Ascending aorta (tissue), 2 donors: ENCODE data around the gene SMIM13. TPM values are rescaled to one million over a fixed set of nuclear protein-coding genes. Genes with fewer than 3 reads are reported as not detected.

Source experiments
- DNase-seq, 2 donors: peaks; one replicate each; pipeline ENCODE4 v3.0.0-alpha.2; 2019; ENCODE audit warnings: low spot score in 2 of 2
- H3K27ac ChIP-seq, 2 donors: fragments of 200-600 bp; sonication (generic); one replicate each; pipeline ENCODE4 v1.5.1; 2016 to 2017; ENCODE audit warnings: mild to moderate bottlenecking in 1 of 2
- H3K27me3 ChIP-seq: fragments of 200-600 bp; sonication (generic); one replicate; pipeline ENCODE4 v1.5.1; 2017
- H3K36me3 ChIP-seq, 2 donors: fragments of 200-600 bp; sonication (generic); one replicate each; pipeline ENCODE4 v1.5.1; 2016
- H3K4me1 ChIP-seq, 2 donors: fragments of 200-600 bp; sonication (generic); one replicate each; pipeline ENCODE4 v1.5.1; 2016 to 2017; ENCODE audit warnings: mild to moderate bottlenecking in 1 of 2
- H3K4me3 ChIP-seq, 2 donors: fragments of 200-600 bp; sonication (generic); one replicate each; pipeline ENCODE4 v1.5.1; 2016 to 2017; ENCODE audit warnings: mild to moderate bottlenecking in 1 of 2
- H3K9me3 ChIP-seq, 2 donors: fragments of 200-600 bp; sonication (generic); one replicate each; pipeline ENCODE4 v1.5.1; 2016
- intact Hi-C: fragments of 100-400 bp; cut with DNase I; formaldehyde crosslinking; loops from one replicate; pipeline ENCODE4 v1.15.1; 2023
- total RNA-seq: library from RNA; depleted of rRNA; stranded (reverse); fragments of >200 nt; gene quantifications from one replicate; pipeline ENCODE4 v1.1.0, GENCODE V29; 2016
- TF ChIP-seq, protein P1 (sequence below), 3 experiments: fragments of 200-600 bp in 2 of 3; fragments of 450-650 bp in 1 of 3; sonication (generic) in 2 of 3; IDR thresholded peaks; one replicate each; pipeline ENCODE4 v1.5.1; 2016 to 2019; ENCODE audit warnings: antibody characterized with exemption in 3 of 3, mild to moderate bottlenecking in 1 of 3, moderate library complexity in 1 of 3

SMIM13 gene
- total RNA-seq, 1 donor from 2014 or later: 2.3 TPM

DNA sequence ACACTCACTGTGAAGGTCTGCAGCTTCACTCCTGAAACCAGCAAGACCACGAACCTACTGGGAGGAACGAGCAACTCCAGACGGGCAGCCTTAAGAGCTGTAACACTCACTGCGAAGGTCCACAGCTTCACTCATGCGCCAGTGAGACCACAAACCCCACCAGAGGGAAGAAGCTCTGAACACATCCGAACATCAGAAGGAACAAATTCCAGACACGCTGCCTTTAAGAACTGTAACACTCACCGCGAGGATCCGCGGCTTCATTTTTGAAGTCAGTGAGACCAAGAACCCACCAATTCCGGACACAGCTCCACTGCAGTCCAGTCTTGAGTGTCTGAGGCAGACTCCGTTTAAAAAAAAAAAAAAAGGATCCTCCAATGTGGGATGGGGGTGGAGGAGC, 78.3 kb downstream of the SMIM13 start:
- no peaks in the 10 kb centered on the region for H3K36me3 ChIP-seq
- H3K27me3 ChIP-seq: no peaks in the 10 kb centered on the region
- TF ChIP-seq, protein P1, sequence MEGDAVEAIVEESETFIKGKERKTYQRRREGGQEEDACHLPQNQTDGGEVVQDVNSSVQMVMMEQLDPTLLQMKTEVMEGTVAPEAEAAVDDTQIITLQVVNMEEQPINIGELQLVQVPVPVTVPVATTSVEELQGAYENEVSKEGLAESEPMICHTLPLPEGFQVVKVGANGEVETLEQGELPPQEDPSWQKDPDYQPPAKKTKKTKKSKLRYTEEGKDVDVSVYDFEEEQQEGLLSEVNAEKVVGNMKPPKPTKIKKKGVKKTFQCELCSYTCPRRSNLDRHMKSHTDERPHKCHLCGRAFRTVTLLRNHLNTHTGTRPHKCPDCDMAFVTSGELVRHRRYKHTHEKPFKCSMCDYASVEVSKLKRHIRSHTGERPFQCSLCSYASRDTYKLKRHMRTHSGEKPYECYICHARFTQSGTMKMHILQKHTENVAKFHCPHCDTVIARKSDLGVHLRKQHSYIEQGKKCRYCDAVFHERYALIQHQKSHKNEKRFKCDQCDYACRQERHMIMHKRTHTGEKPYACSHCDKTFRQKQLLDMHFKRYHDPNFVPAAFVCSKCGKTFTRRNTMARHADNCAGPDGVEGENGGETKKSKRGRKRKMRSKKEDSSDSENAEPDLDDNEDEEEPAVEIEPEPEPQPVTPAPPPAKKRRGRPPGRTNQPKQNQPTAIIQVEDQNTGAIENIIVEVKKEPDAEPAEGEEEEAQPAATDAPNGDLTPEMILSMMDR (IDR thresholded peaks at IDR 0.05): no peak
- H3K4me1 ChIP-seq: no peaks in the 10 kb centered on the region
- DNase-seq: no peak
- intact Hi-C loops: loop anchor here (1.0 kb wide), 1 partner anchor 324 kb away; no protein-coding TSS in a partner anchor
- no peaks in the 10 kb centered on the region for H3K9me3 ChIP-seq
- no peak overlapping the region for H3K27ac ChIP-seq
- H3K4me3 ChIP-seq: no peak overlapping the region

DNA sequence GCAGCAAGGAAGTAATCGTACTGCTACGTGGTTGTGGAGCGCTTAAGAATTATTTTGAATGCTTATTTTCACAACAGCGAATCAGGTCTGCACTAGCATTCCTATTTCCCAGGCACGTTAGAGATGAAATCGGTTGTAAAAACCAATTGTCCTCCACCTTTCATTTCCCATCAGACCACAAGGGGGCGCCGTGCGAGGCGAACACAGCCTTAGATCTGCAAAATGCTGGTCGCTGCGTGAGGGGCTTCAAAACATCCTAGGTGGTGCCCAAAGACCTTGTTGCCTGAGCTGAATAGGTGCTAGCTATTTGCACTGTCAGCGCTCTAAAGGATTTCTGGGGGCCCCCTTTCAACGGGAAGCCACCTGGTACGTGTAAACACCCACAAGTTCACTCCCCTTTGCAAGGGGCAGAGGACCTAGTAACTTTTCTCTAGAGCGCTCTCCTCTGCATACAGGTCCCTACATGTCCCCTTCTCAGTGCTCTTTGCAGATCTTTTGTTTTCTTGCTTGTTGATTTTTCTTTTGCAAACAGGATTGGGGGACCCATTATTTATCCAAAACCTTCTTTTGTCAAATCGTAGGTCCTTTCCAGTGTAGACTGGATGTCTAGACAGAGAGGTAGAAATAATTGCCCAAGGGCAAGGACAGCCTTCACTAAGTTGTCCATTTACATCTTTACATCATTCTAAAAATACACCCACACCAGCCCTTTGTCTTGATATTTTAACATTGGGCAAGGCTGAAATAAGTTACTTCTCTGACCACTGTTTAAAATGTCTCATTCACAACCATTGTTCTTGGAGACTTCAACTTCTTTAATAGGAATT, 79.1 kb downstream of the SMIM13 start:
- intact Hi-C loops: loop anchor here (1.0 kb wide), 1 partner anchor 324 kb away; no protein-coding TSS in a partner anchor
- H3K27me3 ChIP-seq: no peaks in the 10 kb centered on the region
- H3K4me1 ChIP-seq: no peaks in the 10 kb centered on the region
- peak in 1 of 2 donors; percentile 80 for DNase-seq
- TF ChIP-seq, protein P1 (IDR thresholded peaks at IDR 0.05): peak; percentile 79 to 89 (median 85)
- peak overlapping the region in 1 of 2 donors; percentile 34 for H3K4me3 ChIP-seq
- H3K9me3 ChIP-seq: no peaks in the 10 kb centered on the region
- peak overlapping the region in 1 of 2 donors; percentile 34 for H3K27ac ChIP-seq
- H3K36me3 ChIP-seq: no peaks in the 10 kb centered on the region

DNA sequence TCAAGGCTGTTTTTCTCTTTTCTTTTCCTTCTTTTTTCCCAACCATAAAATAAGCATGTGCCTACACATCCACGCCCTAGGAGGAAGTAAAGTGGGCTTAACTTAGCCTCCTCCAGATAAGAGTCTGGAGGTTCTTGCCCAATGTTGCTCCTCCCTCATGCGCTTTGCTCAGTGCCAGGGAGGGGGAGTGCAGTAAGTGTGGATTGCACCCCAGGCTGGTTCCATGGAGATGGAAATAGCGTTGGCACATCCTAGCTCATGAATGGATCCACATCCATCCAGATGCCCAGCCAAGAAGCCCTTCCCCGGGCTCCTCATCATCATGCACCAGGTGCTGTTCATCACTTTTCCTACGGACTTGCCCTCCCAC, 80.6 kb downstream of the SMIM13 start:
- no peak overlapping the region for H3K4me3 ChIP-seq
- no peaks in the 10 kb centered on the region for H3K9me3 ChIP-seq
- H3K36me3 ChIP-seq: no peaks in the 10 kb centered on the region
- H3K4me1 ChIP-seq: no peaks in the 10 kb centered on the region
- no peak for DNase-seq
- no peak overlapping the region for H3K27ac ChIP-seq
- TF ChIP-seq, protein P1 (IDR thresholded peaks at IDR 0.05): no peak
- no peaks in the 10 kb centered on the region for H3K27me3 ChIP-seq
- intact Hi-C loops: no loop called here

DNA sequence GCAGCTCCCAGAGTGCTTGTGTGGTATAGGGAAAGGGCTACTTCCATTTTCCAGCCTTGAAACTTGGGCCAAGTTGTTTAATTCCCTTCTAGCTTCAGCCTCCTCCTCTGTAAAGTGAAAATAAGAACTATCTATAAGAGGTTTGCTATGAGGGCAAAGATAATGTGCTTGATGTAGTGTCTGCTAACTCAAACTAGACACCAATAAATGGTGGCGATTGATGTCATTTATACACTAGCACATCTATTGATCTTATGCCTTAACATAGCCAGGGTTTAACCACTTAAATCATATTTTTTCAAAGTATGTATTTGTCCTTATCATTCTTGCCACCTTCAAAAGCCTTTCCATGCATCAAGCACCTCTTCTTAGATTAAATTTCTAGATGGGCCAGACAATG, 83.6 kb downstream of the SMIM13 start:
- no peak overlapping the region for H3K4me3 ChIP-seq
- no peaks in the 10 kb centered on the region for H3K4me1 ChIP-seq
- DNase-seq: no peak
- H3K27me3 ChIP-seq: no peaks in the 10 kb centered on the region
- no peaks in the 10 kb centered on the region for H3K36me3 ChIP-seq
- no peak overlapping the region for H3K27ac ChIP-seq
- intact Hi-C loops: no loop called here
- TF ChIP-seq, protein P1 (IDR thresholded peaks at IDR 0.05): no peak
- H3K9me3 ChIP-seq: no peaks in the 10 kb centered on the region

DNA sequence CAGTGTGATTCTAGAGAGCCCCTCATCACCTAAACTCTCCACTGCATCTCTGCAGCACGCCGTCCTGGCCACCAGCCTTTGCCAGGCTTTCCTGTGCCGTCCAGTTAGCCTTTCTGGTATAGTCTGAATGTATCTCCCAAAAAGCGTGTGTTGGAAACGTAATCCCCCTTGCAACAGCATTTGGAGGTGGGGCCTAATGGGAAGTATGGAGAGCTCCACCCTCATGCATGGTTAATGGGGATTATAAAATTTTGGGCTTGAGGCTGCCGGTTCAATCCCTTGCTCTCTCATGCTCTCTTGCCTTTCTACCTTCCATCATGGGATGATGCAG, 85.4 kb downstream of the SMIM13 start:
- no peaks in the 10 kb centered on the region for H3K4me1 ChIP-seq
- no peaks in the 10 kb centered on the region for H3K9me3 ChIP-seq
- TF ChIP-seq, protein P1 (IDR thresholded peaks at IDR 0.05): no peak
- H3K27me3 ChIP-seq: no peaks in the 10 kb centered on the region
- intact Hi-C loops: no loop called here
- no peak overlapping the region for H3K27ac ChIP-seq
- H3K36me3 ChIP-seq: peaks cover 5 to 14% of the 10 kb centered on the region in 2 donors
- DNase-seq: no peak
- H3K4me3 ChIP-seq: no peak overlapping the region
